HG02938 (cell line): Measurements from ENCODE around the gene PTPN4.

Source experiments
- ATAC-seq: cut with Tn5 transposase; IDR thresholded peaks from one replicate; pipeline ENCODE4 v1.9.1; 2021; ENCODE audit warnings: mild to moderate bottlenecking, moderate library complexity; ENCODE audit not compliant: unreplicated experiment

PTPN4 gene

GRCh38 chr2:119759451-119760236 is at the start of gene PTPN4:
Gene PTPN4 (plus strand): TSS chr2:119759922. CDS start chr2:119809854, 49,932 bp downstream.
- peak; percentile 91 for ATAC-seq

- ATAC-seq: no peak
These were observed 49.4 kb upstream of the PTPN4 start for GRCh38 chr2:119710281-119710680.

- no peak for ATAC-seq
These were observed 48.4 kb upstream of the PTPN4 start for GRCh38 chr2:119711352-119711751.

- ATAC-seq: no peak
These were observed 47.2 kb upstream of the PTPN4 start for GRCh38 chr2:119712571-119712970.

GRCh38 chr2:119713819-119714490 is 45.8 kb upstream of the PTPN4 start:
- ATAC-seq: no peak

- no peak for ATAC-seq
These were observed 44.1 kb upstream of the PTPN4 start for GRCh38 chr2:119715409-119716283.

- ATAC-seq: no peak
These were observed 43.4 kb upstream of the PTPN4 start for GRCh38 chr2:119716284-119716672.

GRCh38 chr2:119718501-119719260 is 41.0 kb upstream of the PTPN4 start:
- ATAC-seq: no peak

GRCh38 chr2:119719261-119719627 is 40.5 kb upstream of the PTPN4 start:
- no peak for ATAC-seq

- no peak for ATAC-seq
These were observed 38.7 kb upstream of the PTPN4 start for GRCh38 chr2:119721043-119721442.

GRCh38 chr2:119721462-119721861 is 38.3 kb upstream of the PTPN4 start:
- ATAC-seq: no peak

- ATAC-seq: no peak
These were observed 37.8 kb upstream of the PTPN4 start for GRCh38 chr2:119721904-119722303.

GRCh38 chr2:119723186-119723585 is 36.5 kb upstream of the PTPN4 start:
- no peak for ATAC-seq

GRCh38 chr2:119723784-119724467 is 35.8 kb upstream of the PTPN4 start:
- ATAC-seq: no peak

- ATAC-seq: no peak
These were observed 34.9 kb upstream of the PTPN4 start for GRCh38 chr2:119724656-119725485.

GRCh38 chr2:119727493-119727892 is 32.2 kb upstream of the PTPN4 start:
- ATAC-seq: no peak

GRCh38 chr2:119728421-119728820 is 31.3 kb upstream of the PTPN4 start:
- ATAC-seq: no peak

GRCh38 chr2:119730671-119731177 is 29.0 kb upstream of the PTPN4 start:
- no peak for ATAC-seq

- ATAC-seq: no peak
These were observed 27.7 kb upstream of the PTPN4 start for GRCh38 chr2:119731983-119732382.
